Gastrocnemius medialis (tissue), 4 donors: ENCODE measurements around the gene SLC3A2. TPM values are rescaled to one million over a fixed set of nuclear protein-coding genes. Genes with fewer than 3 reads are reported as not detected.

Experiments
- ATAC-seq, 2 donors: fragments of 150-250 bp; one replicate each; pipeline ENCODE4 v1.9.1; 2016
- DNase-seq, 2 donors: peaks; one replicate each; pipeline ENCODE4 v3.0.0-alpha.2; 2019
- H3K27ac ChIP-seq, 4 donors: fragments of 200-600 bp; sonication (generic); 1 replicate in 1 of 4; 2 replicates in 3 of 4; pipeline ENCODE4 v1.5.1; 2016 to 2018; ENCODE audit warnings: mild to moderate bottlenecking in 2 of 4, moderate library complexity in 1 of 4
- H3K27me3 ChIP-seq, 3 donors: fragments of 200-600 bp; sonication (generic) in 2 of 3; 1 replicate in 1 of 3; 2 replicates in 2 of 3; pipeline versions ENCODE4 v1.5.1 to v1.6.0; 2016 to 2019; ENCODE audit warnings: mild to moderate bottlenecking in 1 of 3, moderate library complexity in 1 of 3
- H3K36me3 ChIP-seq, 2 donors: fragments of 200-600 bp; sonication (generic) in 1 of 2; one replicate each; pipeline ENCODE4 v1.5.1; 2017 to 2018
- H3K4me1 ChIP-seq, 2 donors: fragments of 200-600 bp; sonication (generic) in 1 of 2; one replicate each; pipeline ENCODE4 v1.5.1; 2016 to 2017; ENCODE audit warnings: mild to moderate bottlenecking in 2 of 2
- H3K4me3 ChIP-seq, 4 donors: fragments of 200-600 bp; sonication (generic) in 3 of 4; 1 replicate in 1 of 4; 2 replicates in 3 of 4; pipeline ENCODE4 v1.5.1; 2016 to 2019; ENCODE audit warnings: mild to moderate bottlenecking in 2 of 4
- H3K9me3 ChIP-seq, 3 donors: fragments of 200-600 bp; sonication (generic) in 2 of 3; 1 replicate in 1 of 3; 2 replicates in 2 of 3; pipeline ENCODE4 v1.5.1; 2016 to 2019
- CTCF ChIP-seq, 5 experiments: fragments of 450-650 bp in 3 of 5; fragments of 200-600 bp in 2 of 5; sonication (generic) in 2 of 5; IDR thresholded peaks in 4 of 5; conservative IDR thresholded peaks in 1 of 5; 1 replicate in 4 of 5; 2 replicates in 1 of 5; pipeline ENCODE4 v1.5.1; 2016 to 2019; ENCODE audit warnings: antibody characterized with exemption in 5 of 5, mild to moderate bottlenecking in 3 of 5, moderate library complexity in 3 of 5
- POLR2A ChIP-seq, 2 donors: fragments of 450-650 bp; IDR thresholded peaks; one replicate each; pipeline ENCODE4 v1.6.1; 2017; ENCODE audit warnings: antibody characterized with exemption in 2 of 2, mild to moderate bottlenecking in 2 of 2, moderate library complexity in 2 of 2
- in situ Hi-C, 4 donors: fragments of 200-750 bp; cut with MboI; loops; one replicate each; pipeline versions ENCODE4 v1.15.0 to v1.8.0; 2017; ENCODE audit warnings: low sequenced_read_pairs in 4 of 4
- intact Hi-C: fragments of 100-400 bp; cut with DNase I; formaldehyde crosslinking; loops from one replicate; pipeline ENCODE4 v1.15.1; 2023; ENCODE audit warnings: low total_unique reads
- total RNA-seq, 4 donors: library from RNA; depleted of rRNA; stranded (reverse); fragments of >200 nt; gene quantifications; one replicate each; pipeline versions ENCODE4 v1.1.0 to v1.2.3, GENCODE V29; 2016

SLC3A2 gene
- total RNA-seq, 4 donors from 2014 or later = 158 to 278 (median 189) TPM

GRCh38 chr11:62911137-62912130, 30.7 kb downstream of the SLC3A2 start:
- ATAC-seq = no peak
- intact Hi-C loops = no loop called here
- in situ Hi-C loops = no loop called here

GRCh38 chr11:62912268-62912667, 31.6 kb downstream of the SLC3A2 start:
- ATAC-seq = no peak
- no peak overlapping the region for H3K27ac ChIP-seq
- no peaks in the 10 kb centered on the region for H3K27me3 ChIP-seq
- TF ChIP-seq CTCF (IDR thresholded peaks at IDR 0.05 in 4 of 5, conservative IDR thresholded peaks at IDR 0.05 in 1 of 5) (no peak), POLR2A (IDR thresholded peaks at IDR 0.05) (no peak)
- no peaks in the 10 kb centered on the region for H3K9me3 ChIP-seq
- H3K4me1 ChIP-seq = peaks cover 0 to 6% of the 10 kb centered on the region in 2 donors
- DNase-seq = no peak
- in situ Hi-C loops (no loop called here), intact Hi-C loops (no loop called here)
- no peaks in the 10 kb centered on the region for H3K36me3 ChIP-seq
- H3K4me3 ChIP-seq = no peak overlapping the region

More at GRCh38 chr11:62911137-62912130, 30.7 kb downstream of the SLC3A2 start:
- no peak for DNase-seq
- H3K9me3 ChIP-seq = no peaks in the 10 kb centered on the region
- no peak overlapping the region for H3K27ac ChIP-seq
- no peak overlapping the region for H3K4me3 ChIP-seq
- H3K36me3 ChIP-seq = no peaks in the 10 kb centered on the region
- no peaks in the 10 kb centered on the region for H3K27me3 ChIP-seq
- peaks cover 0 to 6% of the 10 kb centered on the region in 2 donors for H3K4me1 ChIP-seq
- TF ChIP-seq CTCF (IDR thresholded peaks at IDR 0.05 in 4 of 5, conservative IDR thresholded peaks at IDR 0.05 in 1 of 5) (no peak), POLR2A (IDR thresholded peaks at IDR 0.05) (no peak)

GRCh38 chr11:62914416-62914815, 33.7 kb downstream of the SLC3A2 start:
- Histone ChIP-seq H3K27ac (no peak overlapping the region), H3K9me3 (no peaks in the 10 kb centered on the region), H3K4me1 (no peaks in the 10 kb centered on the region), H3K4me3 (no peak overlapping the region), H3K36me3 (no peaks in the 10 kb centered on the region), H3K27me3 (no peaks in the 10 kb centered on the region)
- in situ Hi-C loops = no loop called here
- intact Hi-C loops = no loop called here
- TF ChIP-seq CTCF (IDR thresholded peaks at IDR 0.05 in 4 of 5, conservative IDR thresholded peaks at IDR 0.05 in 1 of 5) (no peak), POLR2A (IDR thresholded peaks at IDR 0.05) (no peak)
- ATAC-seq (no peak), DNase-seq (no peak)

DNA sequence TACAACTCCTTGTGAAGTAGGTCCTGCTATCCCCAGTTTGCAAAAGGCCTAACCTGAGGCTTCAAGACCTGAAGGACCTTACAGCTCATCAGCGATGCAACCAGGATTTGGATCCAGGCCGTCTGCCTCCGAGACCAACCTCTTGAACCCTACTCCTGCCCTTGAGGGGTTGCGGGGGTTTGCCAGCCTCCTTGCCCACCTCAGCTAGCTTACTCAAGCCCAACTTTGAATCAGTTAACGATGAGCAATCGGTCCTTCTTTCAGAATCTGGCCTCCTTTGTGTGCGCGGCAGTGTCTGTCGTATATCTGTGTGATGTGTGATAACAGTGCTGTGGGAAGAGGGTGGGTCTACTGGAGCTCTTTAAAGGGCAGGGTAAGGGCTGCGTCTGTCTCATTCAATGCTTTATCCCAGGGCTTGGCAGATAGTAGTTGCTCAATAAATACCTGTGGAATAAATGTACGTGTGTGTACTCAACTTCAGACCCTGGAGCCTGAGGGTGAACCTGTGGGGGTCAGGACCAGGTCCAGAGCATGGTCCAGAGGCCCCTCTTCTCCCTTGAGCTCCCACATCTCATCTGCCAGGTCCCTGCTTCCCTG, 37.3 kb downstream of the SLC3A2 start:
- no peak for DNase-seq
- H3K9me3 ChIP-seq = no peaks in the 10 kb centered on the region
- no peak for ATAC-seq
- intact Hi-C loops = no loop called here
- H3K36me3 ChIP-seq = no peaks in the 10 kb centered on the region
- TF ChIP-seq CTCF (IDR thresholded peaks at IDR 0.05 in 4 of 5, conservative IDR thresholded peaks at IDR 0.05 in 1 of 5) (no peak), POLR2A (IDR thresholded peaks at IDR 0.05) (no peak)
- in situ Hi-C loops = no loop called here
- peaks cover 9 to 17% (median 16%) of the 10 kb centered on the region in 3 donors for H3K27me3 ChIP-seq
- H3K4me3 ChIP-seq = no peak overlapping the region
- no peaks in the 10 kb centered on the region for H3K4me1 ChIP-seq
- no peak overlapping the region for H3K27ac ChIP-seq
